ENCODE results near the gene CSTF2T. TPM values are rescaled to one million over a fixed set of nuclear protein-coding genes. Genes with fewer than 3 reads are reported as not detected.

CSTF2T gene
- total RNA-seq, 1 donor from 2014 or later: 36.2 TPM

DNA sequence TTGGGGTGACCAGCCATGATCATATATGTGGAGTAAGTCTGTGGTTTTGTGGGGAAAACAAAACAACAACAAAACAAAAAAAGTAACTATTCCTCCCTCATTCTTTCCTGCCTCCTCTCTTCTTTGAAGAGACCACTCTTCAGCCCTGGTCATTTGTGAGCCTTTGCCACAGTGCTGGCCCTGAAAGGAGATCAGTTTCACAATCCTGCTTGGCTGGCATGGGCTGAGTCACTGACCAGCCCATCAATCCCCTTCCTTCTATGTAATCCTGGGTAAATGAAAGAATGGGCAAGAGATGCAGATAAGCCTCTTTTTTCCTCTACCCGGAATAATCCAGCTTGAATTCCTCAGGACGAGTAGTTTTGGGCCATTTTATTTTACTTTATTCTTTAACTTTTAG is 13.6 kb downstream of the CSTF2T start:
- peak; percentile 40 for DNase-seq
- H3K36me3 Mint-ChIP-seq (ENCODE audit: low read depth): no peaks in the 10 kb centered on the region
- H3K9me3 Mint-ChIP-seq: peaks cover 4% of the 10 kb centered on the region
- peaks cover 7% of the 10 kb centered on the region for H3K27me3 Mint-ChIP-seq
- intact Hi-C loops (cut with micrococcal nuclease): no loop called here
- H3K4me3 Mint-ChIP-seq: no peak overlapping the region
- H3K4me1 Mint-ChIP-seq: no peaks in the 10 kb centered on the region
- H3K27ac Mint-ChIP-seq: no peak overlapping the region

DNA sequence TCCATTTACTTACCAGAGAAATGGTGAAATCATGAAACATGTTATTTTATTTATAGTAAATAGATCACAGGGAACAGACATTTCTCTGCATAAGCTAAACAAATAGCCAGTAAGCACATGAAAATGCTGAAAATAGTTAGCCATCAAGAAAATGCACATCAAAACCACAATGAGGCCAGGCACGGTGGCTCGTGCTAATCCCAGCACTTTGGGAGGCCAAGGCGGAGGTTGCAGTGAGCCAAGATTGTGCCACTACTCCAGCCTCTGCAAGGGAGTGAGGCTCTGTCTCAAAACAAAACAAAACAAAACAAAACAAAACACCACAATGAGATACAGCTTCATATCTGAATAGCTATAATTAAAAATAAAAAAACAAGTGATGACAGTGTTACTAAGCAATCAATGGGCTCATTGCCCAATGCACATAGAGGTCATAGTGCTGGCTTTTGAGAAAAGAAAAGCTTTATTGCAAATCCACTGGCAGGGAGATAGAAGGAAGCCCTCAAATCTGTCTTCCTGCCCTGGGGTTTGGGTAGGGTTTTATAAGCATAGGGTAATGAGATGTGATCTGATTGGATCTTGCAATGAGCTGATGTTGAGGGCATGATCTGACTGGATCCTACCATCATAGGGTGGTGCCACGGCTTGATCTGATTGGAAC is 16.2 kb downstream of the CSTF2T start:
- Mint-ChIP-seq H3K9me3 (no peaks in the 10 kb centered on the region), H3K27me3 (peaks cover 19% of the 10 kb centered on the region), H3K4me1 (no peaks in the 10 kb centered on the region), H3K27ac (no peak overlapping the region), H3K4me3 (no peak overlapping the region), H3K36me3 (ENCODE audit: low read depth) (no peaks in the 10 kb centered on the region)
- DNase-seq: peak; percentile 34
- intact Hi-C loops (cut with micrococcal nuclease): no loop called here

DNA sequence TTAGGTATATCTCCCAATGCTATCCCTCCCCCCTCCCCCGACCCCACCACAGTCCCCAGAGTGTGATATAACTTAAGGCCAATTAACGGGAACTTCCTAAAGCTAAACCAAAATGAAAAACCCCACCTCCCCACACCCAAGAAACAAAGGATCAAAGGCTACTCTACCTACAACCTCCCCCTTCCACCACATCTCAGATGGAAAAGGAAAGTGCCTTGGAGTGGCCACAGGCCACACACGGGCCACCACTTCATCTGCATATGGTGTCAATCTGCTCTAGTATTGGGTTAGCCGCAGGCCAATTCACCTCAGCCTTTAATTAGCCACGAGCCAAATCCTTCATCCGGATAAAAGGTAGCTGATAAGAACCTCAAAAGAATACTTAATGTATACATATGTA is 19.6 kb downstream of the CSTF2T start:
- intact Hi-C loops (cut with micrococcal nuclease): no loop called here
- H3K36me3 Mint-ChIP-seq (ENCODE audit: low read depth): no peaks in the 10 kb centered on the region
- H3K27ac Mint-ChIP-seq: no peak overlapping the region
- no peak overlapping the region for H3K4me3 Mint-ChIP-seq
- peaks cover 30% of the 10 kb centered on the region for H3K27me3 Mint-ChIP-seq
- no peaks in the 10 kb centered on the region for H3K9me3 Mint-ChIP-seq
- no peaks in the 10 kb centered on the region for H3K4me1 Mint-ChIP-seq
- peak; percentile 28 for DNase-seq

DNA sequence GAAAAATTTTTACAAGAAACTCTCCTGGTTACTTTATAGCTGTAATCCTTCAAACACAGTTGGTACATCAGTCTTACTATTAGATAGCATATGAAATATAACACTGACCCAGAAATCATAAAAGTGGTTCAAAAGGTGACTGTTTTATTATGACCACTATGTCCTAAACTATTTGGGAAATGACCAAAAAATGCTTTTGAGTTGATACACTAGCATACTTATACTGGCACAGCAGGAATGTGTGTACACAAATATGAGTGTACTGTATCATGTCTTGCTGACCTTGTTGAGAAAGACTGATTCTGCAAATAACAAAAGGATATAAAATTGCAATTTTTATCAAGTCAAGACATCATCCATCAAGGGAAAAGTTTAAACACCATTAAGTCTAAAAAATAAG is 24.3 kb downstream of the CSTF2T start:
- Mint-ChIP-seq H3K4me3 (no peak overlapping the region), H3K27me3 (peaks cover 19% of the 10 kb centered on the region), H3K27ac (no peak overlapping the region), H3K36me3 (ENCODE audit: low read depth) (no peaks in the 10 kb centered on the region), H3K4me1 (no peaks in the 10 kb centered on the region), H3K9me3 (peaks cover 4% of the 10 kb centered on the region)
- intact Hi-C loops (cut with micrococcal nuclease): no loop called here
- DNase-seq: no peak

DNA sequence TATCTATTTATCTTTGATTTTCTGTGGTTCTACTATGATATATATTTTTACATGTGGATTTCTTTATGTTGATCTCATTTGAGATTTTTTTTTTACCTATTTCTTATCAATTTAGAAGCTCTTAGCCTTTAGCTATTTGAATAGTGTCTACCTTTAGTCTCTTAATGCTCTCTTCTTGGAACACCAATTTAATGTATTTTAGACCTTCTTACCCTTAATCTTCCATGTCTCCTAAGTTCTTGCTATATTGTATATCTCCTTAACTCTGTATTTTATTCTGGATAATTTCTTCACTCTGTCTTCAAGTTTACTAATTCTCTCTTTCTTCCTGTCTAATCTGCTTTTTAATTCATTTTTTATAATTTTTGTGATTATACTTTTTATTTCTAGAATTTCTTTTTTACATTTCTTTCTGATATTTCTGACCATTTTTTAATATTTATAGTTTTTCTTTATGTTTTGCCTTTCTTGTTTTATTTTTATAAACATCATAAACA is 27.3 kb downstream of the CSTF2T start:
- intact Hi-C loops (cut with micrococcal nuclease): no loop called here
- no peaks in the 10 kb centered on the region for H3K4me1 Mint-ChIP-seq
- H3K4me3 Mint-ChIP-seq: no peak overlapping the region
- H3K9me3 Mint-ChIP-seq: peaks cover 4% of the 10 kb centered on the region
- no peaks in the 10 kb centered on the region for H3K36me3 Mint-ChIP-seq (ENCODE audit: low read depth)
- peaks cover 17% of the 10 kb centered on the region for H3K27me3 Mint-ChIP-seq
- DNase-seq: no peak
- no peak overlapping the region for H3K27ac Mint-ChIP-seq

DNA sequence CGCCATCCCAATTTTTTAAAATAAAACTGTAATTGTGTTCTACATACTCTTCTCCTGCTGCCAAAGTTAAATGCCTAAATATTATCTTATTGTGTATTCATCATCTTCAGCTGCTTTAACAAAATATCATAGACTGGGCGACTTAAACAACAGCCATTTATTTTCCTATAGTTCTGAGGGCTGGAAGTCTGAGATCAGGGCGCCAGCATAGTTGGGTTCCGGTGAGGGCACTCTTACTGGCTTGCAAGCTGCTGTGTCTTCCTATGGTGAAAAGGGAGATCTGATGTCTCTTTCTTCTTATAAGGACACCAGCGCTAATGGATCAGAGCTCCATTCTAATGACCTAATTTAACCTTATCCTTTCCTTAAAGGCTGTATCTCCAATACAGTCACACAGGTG is 30.4 kb downstream of the CSTF2T start:
- intact Hi-C loops (cut with micrococcal nuclease): no loop called here

DNA sequence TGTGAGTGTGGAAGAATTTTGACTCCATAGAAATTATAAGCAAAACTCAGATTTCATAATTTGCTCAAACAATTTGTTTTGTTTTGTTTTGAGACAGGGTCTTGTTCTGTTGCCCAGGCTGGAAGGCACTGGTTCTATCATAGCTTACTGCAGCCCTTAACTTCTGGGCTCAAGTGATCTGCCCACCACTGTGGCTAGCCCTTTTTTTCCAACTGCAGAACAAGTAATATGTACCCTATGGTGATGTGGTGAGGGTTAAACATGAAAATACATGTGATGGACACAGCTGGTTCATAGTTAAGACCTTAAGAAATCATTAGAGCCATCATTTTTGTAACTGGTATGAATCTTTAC is 31.1 kb downstream of the CSTF2T start:
- no peak overlapping the region for H3K27ac Mint-ChIP-seq
- peaks cover 4% of the 10 kb centered on the region for H3K9me3 Mint-ChIP-seq
- no peak for DNase-seq
- H3K4me1 Mint-ChIP-seq: no peaks in the 10 kb centered on the region
- H3K4me3 Mint-ChIP-seq: no peak overlapping the region
- no peaks in the 10 kb centered on the region for H3K36me3 Mint-ChIP-seq (ENCODE audit: low read depth)
- intact Hi-C loops (cut with micrococcal nuclease): no loop called here
- peaks cover 18% of the 10 kb centered on the region for H3K27me3 Mint-ChIP-seq

More for the DNA sequence above, 30.4 kb downstream of the CSTF2T start:
- Mint-ChIP-seq H3K27ac (no peak overlapping the region), H3K36me3 (ENCODE audit: low read depth) (no peaks in the 10 kb centered on the region), H3K9me3 (peaks cover 4% of the 10 kb centered on the region), H3K4me1 (no peaks in the 10 kb centered on the region), H3K27me3 (peaks cover 18% of the 10 kb centered on the region), H3K4me3 (no peak overlapping the region)
- no peak for DNase-seq

DNA sequence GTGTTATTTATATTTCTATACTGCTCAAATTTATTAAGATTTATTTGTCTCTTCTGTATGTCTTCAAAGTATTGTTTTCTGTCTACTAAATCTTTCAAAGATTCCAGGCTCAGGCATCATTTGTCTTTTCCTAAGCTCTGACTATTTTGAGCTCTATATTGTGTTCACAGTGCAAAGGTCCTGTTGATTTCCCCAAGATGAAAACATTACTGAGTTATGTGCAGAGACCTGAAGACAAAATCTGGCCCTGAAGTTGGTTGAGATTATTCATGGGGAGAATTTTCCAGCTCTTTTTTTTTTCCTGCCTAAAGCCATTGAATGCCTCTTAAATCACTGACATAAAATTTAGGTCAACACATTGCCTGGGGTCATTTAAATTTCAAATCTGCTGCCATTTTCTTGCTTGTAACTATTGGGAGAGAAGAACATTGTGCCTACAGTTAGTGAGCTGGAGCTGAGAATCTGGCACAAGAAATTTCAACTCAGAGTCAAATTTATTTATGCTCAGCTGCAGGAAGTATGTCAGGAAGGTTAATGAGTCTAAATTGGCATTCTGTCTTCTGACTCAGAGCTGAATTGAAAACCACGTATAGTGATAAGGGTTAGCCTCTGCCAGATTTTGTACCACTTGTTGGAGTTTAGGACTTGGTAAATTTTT is 31.6 kb downstream of the CSTF2T start:
- Mint-ChIP-seq H3K36me3 (ENCODE audit: low read depth) (no peaks in the 10 kb centered on the region), H3K9me3 (peaks cover 4% of the 10 kb centered on the region)
- intact Hi-C loops (cut with micrococcal nuclease): no loop called here

DNA sequence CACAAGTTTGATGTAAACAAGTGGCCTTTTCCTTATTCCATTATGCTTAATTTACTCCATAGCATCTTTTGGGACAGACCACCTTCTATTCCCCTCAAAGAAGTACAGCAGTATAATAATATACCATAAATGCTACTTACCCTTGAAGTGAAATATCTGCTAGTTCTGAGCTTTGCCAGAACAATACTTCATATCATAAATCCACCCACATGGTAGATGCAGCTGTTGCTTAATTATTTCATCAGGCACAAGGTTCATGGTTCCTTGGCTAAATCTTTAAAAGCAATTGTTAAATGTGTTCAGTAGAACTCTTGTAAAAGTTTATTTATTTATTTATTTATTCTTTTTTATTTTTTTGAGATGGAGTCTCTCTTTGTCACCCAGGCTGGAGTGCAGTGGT is 32.9 kb downstream of the CSTF2T start:
- Mint-ChIP-seq H3K36me3 (ENCODE audit: low read depth) (no peaks in the 10 kb centered on the region), H3K9me3 (no peaks in the 10 kb centered on the region), H3K27me3 (peaks cover 22% of the 10 kb centered on the region), H3K4me3 (no peak overlapping the region), H3K4me1 (no peaks in the 10 kb centered on the region), H3K27ac (no peak overlapping the region)
- no peak for DNase-seq
- intact Hi-C loops (cut with micrococcal nuclease): no loop called here

More for the DNA sequence above, 31.6 kb downstream of the CSTF2T start:
- Mint-ChIP-seq H3K4me3 (no peak overlapping the region), H3K27ac (no peak overlapping the region), H3K4me1 (no peaks in the 10 kb centered on the region), H3K27me3 (peaks cover 18% of the 10 kb centered on the region)
- no peak for DNase-seq

DNA sequence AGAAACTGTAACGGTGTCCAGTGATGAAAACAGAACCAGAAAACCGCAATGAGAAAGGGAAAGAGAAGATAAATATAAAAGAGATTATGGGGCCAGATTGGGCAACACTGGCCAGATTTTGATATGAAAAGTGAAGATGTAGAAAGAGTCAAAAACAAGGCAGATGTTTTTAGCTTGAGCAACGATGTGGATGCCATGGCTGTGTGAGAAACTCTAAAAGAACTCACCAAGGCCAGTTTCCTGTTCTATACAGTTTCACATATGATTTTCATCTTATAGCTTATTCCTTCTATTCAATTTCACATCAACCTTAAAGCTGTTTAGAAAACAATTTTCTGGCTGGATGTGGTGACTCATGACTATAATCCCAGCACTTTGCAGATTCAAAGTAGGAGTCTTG is 36.3 kb downstream of the CSTF2T start:
- H3K9me3 Mint-ChIP-seq: no peaks in the 10 kb centered on the region
- intact Hi-C loops (cut with micrococcal nuclease): no loop called here
- peaks cover 18% of the 10 kb centered on the region for H3K27me3 Mint-ChIP-seq
- no peaks in the 10 kb centered on the region for H3K36me3 Mint-ChIP-seq (ENCODE audit: low read depth)
- no peak overlapping the region for H3K27ac Mint-ChIP-seq
- no peak overlapping the region for H3K4me3 Mint-ChIP-seq
- no peak for DNase-seq
- H3K4me1 Mint-ChIP-seq: no peaks in the 10 kb centered on the region

DNA sequence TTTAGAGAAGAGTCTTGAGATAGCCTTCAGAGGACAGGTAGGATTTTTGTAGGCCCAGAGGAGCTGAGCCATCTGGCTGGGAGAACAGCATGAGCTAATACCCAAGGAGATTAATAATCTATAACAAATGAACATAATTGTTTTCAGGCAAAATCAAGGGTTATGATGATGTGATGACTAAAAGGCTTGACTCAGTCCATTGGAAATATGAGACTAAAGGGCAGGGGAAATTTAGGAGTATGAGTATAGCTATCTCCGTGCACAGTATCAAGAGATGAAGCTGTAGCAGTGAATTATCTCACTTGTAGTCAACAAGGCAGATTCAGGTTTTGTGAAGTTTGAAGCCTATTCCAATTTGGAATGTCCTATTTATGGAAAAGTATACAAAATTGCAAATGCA is 40.1 kb downstream of the CSTF2T start:
- DNase-seq: no peak
- H3K4me3 Mint-ChIP-seq: no peak overlapping the region
- no peaks in the 10 kb centered on the region for H3K9me3 Mint-ChIP-seq
- no peaks in the 10 kb centered on the region for H3K4me1 Mint-ChIP-seq
- H3K36me3 Mint-ChIP-seq (ENCODE audit: low read depth): no peaks in the 10 kb centered on the region
- peaks cover 8% of the 10 kb centered on the region for H3K27me3 Mint-ChIP-seq
- no peak overlapping the region for H3K27ac Mint-ChIP-seq
- intact Hi-C loops (cut with micrococcal nuclease): no loop called here

DNA sequence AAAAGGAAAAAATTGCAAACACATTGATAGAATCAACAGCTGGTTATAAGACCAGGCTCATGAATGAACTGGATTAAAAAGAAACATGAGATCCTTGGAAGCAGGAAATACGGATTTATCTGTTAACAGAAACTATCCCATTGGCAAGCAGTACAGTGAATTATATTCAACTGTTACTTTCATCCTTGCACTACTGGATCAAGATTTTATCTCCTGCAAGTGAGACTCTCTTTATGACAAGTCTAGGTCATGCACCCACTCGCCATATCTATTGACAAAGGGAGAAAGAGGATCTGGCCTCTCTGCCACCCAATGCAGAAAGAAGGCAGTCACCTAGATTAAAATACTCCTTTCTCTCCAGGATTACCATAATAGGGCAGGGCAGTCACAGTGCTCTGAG is 41.4 kb downstream of the CSTF2T start:
- no peak overlapping the region for H3K27ac Mint-ChIP-seq
- intact Hi-C loops (cut with micrococcal nuclease): no loop called here
- no peaks in the 10 kb centered on the region for H3K4me1 Mint-ChIP-seq
- no peaks in the 10 kb centered on the region for H3K9me3 Mint-ChIP-seq
- H3K4me3 Mint-ChIP-seq: no peak overlapping the region
- no peaks in the 10 kb centered on the region for H3K36me3 Mint-ChIP-seq (ENCODE audit: low read depth)
- peaks cover 10% of the 10 kb centered on the region for H3K27me3 Mint-ChIP-seq
- DNase-seq: no peak

DNA sequence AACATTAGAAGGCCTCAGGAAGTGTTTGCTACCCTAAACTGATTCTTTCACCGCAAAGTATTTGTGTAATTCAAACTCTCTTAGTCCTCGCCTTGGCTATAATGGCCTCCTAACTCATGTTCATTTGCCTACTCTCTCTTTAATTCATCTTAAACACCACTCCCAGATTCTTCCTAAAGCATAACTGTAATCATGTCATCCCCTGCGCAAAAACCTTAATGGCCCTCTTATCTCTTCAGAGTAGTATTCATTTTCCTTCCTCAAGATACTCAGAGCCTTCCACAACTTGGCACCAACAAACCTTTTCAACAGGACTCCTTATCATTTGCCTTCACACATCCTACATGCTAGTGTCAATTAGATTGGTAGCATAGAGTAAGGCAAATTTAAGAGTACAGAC is 42.9 kb downstream of the CSTF2T start:
- DNase-seq: no peak
- Mint-ChIP-seq H3K4me1 (no peaks in the 10 kb centered on the region), H3K36me3 (ENCODE audit: low read depth) (no peaks in the 10 kb centered on the region), H3K4me3 (no peak overlapping the region), H3K27me3 (peaks cover 7% of the 10 kb centered on the region), H3K27ac (no peak overlapping the region), H3K9me3 (no peaks in the 10 kb centered on the region)
- intact Hi-C loops (cut with micrococcal nuclease): no loop called here

DNA sequence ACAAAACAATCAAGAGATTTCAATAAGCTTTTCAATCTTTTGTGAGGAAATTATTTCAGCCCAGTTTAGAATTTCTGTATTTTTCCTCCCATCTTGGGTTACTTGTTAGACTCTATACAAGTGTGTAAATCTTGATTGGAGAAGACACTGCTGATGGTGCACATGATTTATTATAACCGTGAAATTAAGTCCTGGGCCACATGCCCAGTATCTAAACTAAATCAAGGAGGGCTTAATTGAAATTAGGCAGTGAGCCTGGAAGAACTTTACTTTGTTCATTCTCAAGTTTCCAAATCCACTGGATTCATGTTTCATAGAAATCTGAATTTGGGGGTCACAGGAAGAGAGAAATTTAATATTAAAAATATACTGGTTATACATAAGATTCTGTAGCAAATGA is 44.5 kb downstream of the CSTF2T start:
- Mint-ChIP-seq H3K36me3 (ENCODE audit: low read depth) (no peaks in the 10 kb centered on the region), H3K4me3 (no peak overlapping the region), H3K9me3 (no peaks in the 10 kb centered on the region), H3K27ac (no peak overlapping the region), H3K4me1 (no peaks in the 10 kb centered on the region), H3K27me3 (peaks cover 7% of the 10 kb centered on the region)
- intact Hi-C loops (cut with micrococcal nuclease): no loop called here
- no peak for DNase-seq

DNA sequence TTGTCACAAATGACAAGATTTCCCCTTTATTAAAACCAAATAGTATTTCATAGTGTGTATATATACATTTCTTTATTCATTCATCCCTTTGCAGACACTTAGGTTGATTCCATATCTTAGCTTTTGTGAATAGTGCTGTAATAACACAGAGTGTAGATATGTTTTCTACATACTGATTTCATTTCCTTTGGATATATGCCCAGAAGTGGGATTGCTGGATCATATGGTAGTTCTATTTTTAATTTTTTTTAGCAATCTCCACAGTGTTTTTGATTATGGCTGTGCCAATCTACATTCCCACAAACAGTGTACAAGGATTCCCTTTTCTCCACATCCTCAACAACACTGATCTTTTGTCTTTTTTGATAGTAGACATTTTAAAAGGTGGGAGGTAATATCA is 46.4 kb downstream of the CSTF2T start:
- no peak overlapping the region for H3K4me3 Mint-ChIP-seq
- H3K36me3 Mint-ChIP-seq (ENCODE audit: low read depth): no peaks in the 10 kb centered on the region
- H3K9me3 Mint-ChIP-seq: no peaks in the 10 kb centered on the region
- no peak for DNase-seq
- H3K27ac Mint-ChIP-seq: no peak overlapping the region
- H3K4me1 Mint-ChIP-seq: no peaks in the 10 kb centered on the region
- intact Hi-C loops (cut with micrococcal nuclease): no loop called here
- peaks cover 7% of the 10 kb centered on the region for H3K27me3 Mint-ChIP-seq
